ENCODE data around the gene LYPD1.

Gene LYPD1

GRCh38 chr2:132633635-132634034 is 36.4 kb downstream of the LYPD1 start:
- no peak for DNase-seq (ENCODE audit: low spot score in 2 of 2)
- no peaks in the 10 kb centered on the region for H3K9me3 ChIP-seq
- no peak overlapping the region for H3K4me3 ChIP-seq
- H3K27me3 ChIP-seq (ENCODE audit: low read depth) = no peaks in the 10 kb centered on the region
- in situ Hi-C loops (cut with MboI; ENCODE audit: low sequenced_read_pairs) = no loop called here
- no peaks in the 10 kb centered on the region for H3K4me1 ChIP-seq
- no peaks in the 10 kb centered on the region for H3K36me3 ChIP-seq (replicated peaks)

- Histone ChIP-seq H3K36me3 (replicated peaks) (no peaks in the 10 kb centered on the region), H3K4me3 (no peak overlapping the region), H3K9me3 (no peaks in the 10 kb centered on the region), H3K4me1 (no peaks in the 10 kb centered on the region), H3K27me3 (ENCODE audit: low read depth) (no peaks in the 10 kb centered on the region)
- DNase-seq (ENCODE audit: low spot score in 2 of 2) = peak in 1 of 2 experiments; percentile 9
- in situ Hi-C loops (cut with MboI; ENCODE audit: low sequenced_read_pairs) = no loop called here
Measured at GRCh38 chr2:132632000-132632649, 37.9 kb downstream of the LYPD1 start.

DNA sequence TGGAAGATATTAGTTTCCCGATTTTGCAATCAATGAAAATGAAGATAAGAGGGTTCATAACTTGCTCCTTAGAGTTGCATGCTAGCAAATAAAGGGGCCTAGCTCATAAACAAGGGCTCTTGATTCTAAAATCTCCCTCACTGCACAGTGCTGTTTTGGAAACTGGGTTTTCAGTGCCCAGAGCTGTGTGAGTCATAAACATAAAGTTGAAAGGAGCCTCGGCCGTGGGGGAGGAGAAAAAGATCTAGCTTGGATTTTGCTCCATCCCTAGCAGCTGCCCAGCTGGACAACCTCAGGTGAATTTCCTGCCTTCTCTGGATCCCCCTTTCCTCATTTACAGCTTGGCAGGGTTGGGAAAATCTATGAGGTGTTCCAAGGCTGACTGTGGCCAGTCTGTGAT is 42.5 kb downstream of the LYPD1 start:
- no peaks in the 10 kb centered on the region for H3K4me1 ChIP-seq
- DNase-seq (ENCODE audit: low spot score in 2 of 2) = no peak
- no peaks in the 10 kb centered on the region for H3K27me3 ChIP-seq (ENCODE audit: low read depth)
- in situ Hi-C loops (cut with MboI; ENCODE audit: low sequenced_read_pairs) = no loop called here
- H3K9me3 ChIP-seq = no peaks in the 10 kb centered on the region
- no peaks in the 10 kb centered on the region for H3K36me3 ChIP-seq (replicated peaks)
- no peak overlapping the region for H3K4me3 ChIP-seq

DNA sequence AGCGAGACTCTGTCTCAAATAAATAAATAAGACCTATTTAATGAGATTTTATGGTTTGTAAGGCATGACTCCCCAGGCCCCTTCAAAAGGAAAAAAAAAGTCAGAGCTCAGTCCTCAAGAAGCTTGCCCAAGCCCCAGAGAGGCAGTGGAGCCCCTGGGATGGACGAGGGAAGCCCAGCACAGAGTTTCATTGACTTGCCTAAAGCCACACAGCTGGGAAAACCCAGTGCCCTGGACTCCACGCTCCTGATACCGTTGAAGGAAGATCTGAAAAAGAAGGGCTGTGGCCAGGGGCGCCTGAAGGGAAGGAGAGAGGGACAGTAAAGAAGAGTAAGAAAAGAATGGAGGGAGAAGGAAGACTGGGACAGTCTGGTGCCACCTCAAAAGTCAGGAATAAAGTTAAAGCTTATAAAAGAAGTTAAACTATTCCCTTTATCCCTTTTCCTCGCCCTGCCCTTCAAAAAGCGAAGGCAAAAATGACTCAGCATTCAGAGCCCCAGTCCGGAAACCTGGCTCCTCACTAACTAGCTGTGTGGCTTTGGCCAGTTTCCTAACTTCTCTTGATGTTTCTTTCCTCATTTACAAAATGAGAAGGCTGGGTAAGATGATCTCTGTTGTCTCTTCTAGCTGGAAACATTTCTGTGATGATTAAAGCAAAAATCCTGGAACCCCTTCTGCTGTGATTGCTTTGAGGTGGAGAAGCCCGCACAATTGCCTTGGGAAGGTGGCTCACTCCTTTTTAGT is 46.7 kb downstream of the LYPD1 start:
- no peaks in the 10 kb centered on the region for H3K9me3 ChIP-seq
- no peaks in the 10 kb centered on the region for H3K4me1 ChIP-seq
- H3K36me3 ChIP-seq (replicated peaks) = no peaks in the 10 kb centered on the region
- no peaks in the 10 kb centered on the region for H3K27me3 ChIP-seq (ENCODE audit: low read depth)
- in situ Hi-C loops (cut with MboI; ENCODE audit: low sequenced_read_pairs) = no loop called here
- DNase-seq (ENCODE audit: low spot score in 2 of 2) = no peak
- H3K4me3 ChIP-seq = no peak overlapping the region

DNA sequence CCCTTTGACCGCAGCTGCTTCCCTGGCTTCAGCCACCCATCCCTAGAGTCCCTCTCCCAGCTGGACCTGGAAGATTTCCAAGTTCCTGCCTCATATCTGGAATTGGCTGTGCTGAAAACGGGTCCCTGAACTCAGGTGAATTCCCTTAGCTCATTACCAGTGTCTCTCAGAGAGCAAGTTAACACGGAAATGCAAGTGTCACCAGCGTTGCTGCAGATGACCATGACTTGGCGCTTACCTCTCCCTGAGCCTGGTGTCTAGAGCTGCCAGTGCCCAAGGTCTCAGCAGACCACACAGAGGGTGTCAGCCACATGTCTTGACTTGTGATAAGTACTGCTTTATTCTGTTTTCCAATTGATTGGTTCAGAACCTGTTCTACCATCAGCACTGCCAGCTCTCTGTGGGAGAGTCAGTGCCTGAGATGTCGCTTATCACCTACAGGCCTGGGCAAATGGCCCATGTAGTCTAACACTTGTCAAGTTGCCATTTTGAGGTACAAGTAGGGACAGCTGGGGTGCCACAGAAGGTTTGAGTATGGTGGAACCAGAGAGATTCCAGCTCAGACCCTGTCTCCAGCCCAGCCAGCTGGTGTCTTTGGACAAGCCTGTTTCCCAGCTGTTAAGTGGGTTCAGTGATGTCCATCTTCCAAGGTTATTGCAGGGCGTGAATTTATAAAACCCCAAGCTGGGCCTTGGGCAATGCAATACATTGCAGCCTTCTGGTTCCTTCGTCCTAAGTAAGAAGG is 48.7 kb downstream of the LYPD1 start:
- H3K4me3 ChIP-seq = no peak overlapping the region
- no peaks in the 10 kb centered on the region for H3K9me3 ChIP-seq
- H3K4me1 ChIP-seq = no peaks in the 10 kb centered on the region
- no peaks in the 10 kb centered on the region for H3K27me3 ChIP-seq (ENCODE audit: low read depth)
- in situ Hi-C loops (cut with MboI; ENCODE audit: low sequenced_read_pairs) = no loop called here
- no peak for DNase-seq (ENCODE audit: low spot score in 2 of 2)
- no peaks in the 10 kb centered on the region for H3K36me3 ChIP-seq (replicated peaks)

GRCh38 chr2:132620115-132620514 is 49.9 kb downstream of the LYPD1 start:
- Histone ChIP-seq H3K4me1 (no peaks in the 10 kb centered on the region), H3K36me3 (replicated peaks) (no peaks in the 10 kb centered on the region), H3K27me3 (ENCODE audit: low read depth) (no peaks in the 10 kb centered on the region), H3K4me3 (no peak overlapping the region), H3K9me3 (no peaks in the 10 kb centered on the region)
- in situ Hi-C loops (cut with MboI; ENCODE audit: low sequenced_read_pairs) = no loop called here
- no peak for DNase-seq (ENCODE audit: low spot score in 2 of 2)

GRCh38 chr2:132618734-132619133 is 51.3 kb downstream of the LYPD1 start:
- Histone ChIP-seq H3K4me3 (no peak overlapping the region), H3K9me3 (no peaks in the 10 kb centered on the region), H3K27me3 (ENCODE audit: low read depth) (no peaks in the 10 kb centered on the region), H3K36me3 (replicated peaks) (no peaks in the 10 kb centered on the region), H3K4me1 (no peaks in the 10 kb centered on the region)
- no peak for DNase-seq (ENCODE audit: low spot score in 2 of 2)
- in situ Hi-C loops (cut with MboI; ENCODE audit: low sequenced_read_pairs) = no loop called here

- Histone ChIP-seq H3K4me1 (no peaks in the 10 kb centered on the region), H3K4me3 (no peak overlapping the region), H3K27me3 (ENCODE audit: low read depth) (no peaks in the 10 kb centered on the region), H3K9me3 (no peaks in the 10 kb centered on the region), H3K36me3 (replicated peaks) (no peaks in the 10 kb centered on the region)
- in situ Hi-C loops (cut with MboI; ENCODE audit: low sequenced_read_pairs) = no loop called here
- DNase-seq (ENCODE audit: low spot score in 2 of 2) = no peak
Measured at GRCh38 chr2:132617989-132618388, 52.0 kb downstream of the LYPD1 start.

DNA sequence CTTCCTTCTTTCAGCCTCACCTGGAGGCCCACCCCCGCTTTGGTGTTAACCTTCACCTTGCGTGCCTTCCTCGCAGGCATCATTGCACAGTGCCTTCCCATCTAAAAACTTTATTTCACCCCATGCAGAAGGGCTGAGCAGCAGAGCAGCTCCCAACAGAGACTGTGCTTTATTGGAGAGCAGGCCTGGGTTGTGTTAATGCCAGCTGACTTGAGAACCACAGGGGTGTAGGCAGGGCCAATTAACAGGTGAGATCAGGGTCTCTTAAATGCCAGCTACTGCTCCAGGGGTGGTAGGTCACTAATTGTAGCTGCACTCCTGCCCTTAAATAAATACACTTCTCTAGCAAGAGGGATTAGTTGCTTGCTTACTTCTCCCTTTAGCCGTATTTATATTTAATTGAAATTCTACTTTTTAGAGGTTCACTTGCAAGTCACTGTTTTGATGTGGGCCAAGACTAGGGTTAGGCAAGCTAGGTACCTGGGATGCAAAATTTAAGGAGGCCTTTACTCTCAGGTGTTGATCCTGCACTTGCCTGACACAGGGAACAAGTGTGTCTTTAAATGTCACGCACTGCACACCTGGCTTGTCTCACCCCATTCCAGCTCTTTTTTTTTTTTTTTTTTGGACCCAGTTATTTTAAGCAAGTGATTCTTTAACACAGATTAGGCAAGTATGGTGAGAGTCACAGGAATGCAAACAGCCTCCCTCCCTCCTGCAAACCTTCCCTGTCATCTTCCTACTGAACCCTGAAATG is 54.5 kb downstream of the LYPD1 start:
- no peaks in the 10 kb centered on the region for H3K9me3 ChIP-seq
- no peaks in the 10 kb centered on the region for H3K27me3 ChIP-seq (ENCODE audit: low read depth)
- no peaks in the 10 kb centered on the region for H3K36me3 ChIP-seq (replicated peaks)
- no peak for DNase-seq (ENCODE audit: low spot score in 2 of 2)
- no peak overlapping the region for H3K4me3 ChIP-seq
- H3K4me1 ChIP-seq = no peaks in the 10 kb centered on the region
- in situ Hi-C loops (cut with MboI; ENCODE audit: low sequenced_read_pairs) = no loop called here

DNA sequence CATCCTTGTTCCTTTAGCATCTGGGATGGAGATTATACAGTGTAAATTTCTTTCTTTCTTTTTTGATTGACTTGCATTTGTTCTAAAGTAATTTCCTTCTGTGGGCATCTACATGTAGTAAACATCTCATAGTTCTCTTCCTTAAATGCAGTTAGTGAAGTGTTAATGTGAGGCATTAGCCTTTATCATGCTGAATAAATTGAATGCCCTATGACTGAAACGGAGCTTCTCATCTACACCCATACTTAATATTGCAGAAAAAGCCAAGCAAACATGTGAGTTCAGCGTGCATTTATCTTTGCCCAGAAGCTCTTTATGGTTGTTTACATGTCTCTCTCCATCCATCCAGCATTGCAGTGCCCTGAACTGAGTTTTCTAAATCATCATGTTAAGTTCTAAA is 58.3 kb downstream of the LYPD1 start:
- no peak for DNase-seq (ENCODE audit: low spot score in 2 of 2)
- in situ Hi-C loops (cut with MboI; ENCODE audit: low sequenced_read_pairs) = no loop called here
- H3K4me3 ChIP-seq = no peak overlapping the region
- H3K4me1 ChIP-seq = no peaks in the 10 kb centered on the region
- peaks cover 3% of the 10 kb centered on the region; the same call in 1 of the 2 replicates for H3K27me3 ChIP-seq (ENCODE audit: low read depth)
- H3K36me3 ChIP-seq (replicated peaks) = no peaks in the 10 kb centered on the region
- H3K9me3 ChIP-seq = no peaks in the 10 kb centered on the region

- peaks cover 3% of the 10 kb centered on the region; the same call in 1 of the 2 replicates for H3K27me3 ChIP-seq (ENCODE audit: low read depth)
- no peaks in the 10 kb centered on the region for H3K4me1 ChIP-seq
- H3K9me3 ChIP-seq = no peaks in the 10 kb centered on the region
- no peak overlapping the region for H3K4me3 ChIP-seq
- no peak for DNase-seq (ENCODE audit: low spot score in 2 of 2)
- in situ Hi-C loops (cut with MboI; ENCODE audit: low sequenced_read_pairs) = no loop called here
- H3K36me3 ChIP-seq (replicated peaks) = no peaks in the 10 kb centered on the region
Measured at GRCh38 chr2:132609101-132609890, 60.7 kb downstream of the LYPD1 start.

GRCh38 chr2:132608311-132608710 is 61.7 kb downstream of the LYPD1 start:
- Histone ChIP-seq H3K4me1 (no peaks in the 10 kb centered on the region), H3K4me3 (no peak overlapping the region), H3K27me3 (ENCODE audit: low read depth) (peaks cover 3% of the 10 kb centered on the region; the same call in 1 of the 2 replicates), H3K9me3 (no peaks in the 10 kb centered on the region), H3K36me3 (replicated peaks) (no peaks in the 10 kb centered on the region)
- DNase-seq (ENCODE audit: low spot score in 2 of 2) = no peak
- in situ Hi-C loops (cut with MboI; ENCODE audit: low sequenced_read_pairs) = no loop called here

All from HAP-1 (cell line).